Retinal pigment epithelial cell (primary cell): ENCODE data around the gene TBC1D9.
A peak's percentile ranks its signal among the peaks of the same experiment; 100 is the strongest.

Experiments used
- DNase-seq: peaks from one replicate; pipeline ENCODE4 v3.0.0-alpha.2; 2010; ENCODE audit warnings: low read depth
- H3K4me3 ChIP-seq: 2 replicates; pipeline ENCODE4 v1.5.1; 2011; ENCODE audit warnings: mild to moderate bottlenecking, low read length, control low read depth, moderate library complexity
- TF ChIP-seq, protein P1 (sequence below): conservative IDR thresholded peaks from 2 replicates; pipeline ENCODE4 v1.5.1; 2011; ENCODE audit warnings: low read depth, low read length, control low read depth, inconsistent platforms

TBC1D9 gene

GRCh38 chr4:140609548-140610425 lies 146.4 kb downstream of the TBC1D9 start:
- TF ChIP-seq, protein P1, sequence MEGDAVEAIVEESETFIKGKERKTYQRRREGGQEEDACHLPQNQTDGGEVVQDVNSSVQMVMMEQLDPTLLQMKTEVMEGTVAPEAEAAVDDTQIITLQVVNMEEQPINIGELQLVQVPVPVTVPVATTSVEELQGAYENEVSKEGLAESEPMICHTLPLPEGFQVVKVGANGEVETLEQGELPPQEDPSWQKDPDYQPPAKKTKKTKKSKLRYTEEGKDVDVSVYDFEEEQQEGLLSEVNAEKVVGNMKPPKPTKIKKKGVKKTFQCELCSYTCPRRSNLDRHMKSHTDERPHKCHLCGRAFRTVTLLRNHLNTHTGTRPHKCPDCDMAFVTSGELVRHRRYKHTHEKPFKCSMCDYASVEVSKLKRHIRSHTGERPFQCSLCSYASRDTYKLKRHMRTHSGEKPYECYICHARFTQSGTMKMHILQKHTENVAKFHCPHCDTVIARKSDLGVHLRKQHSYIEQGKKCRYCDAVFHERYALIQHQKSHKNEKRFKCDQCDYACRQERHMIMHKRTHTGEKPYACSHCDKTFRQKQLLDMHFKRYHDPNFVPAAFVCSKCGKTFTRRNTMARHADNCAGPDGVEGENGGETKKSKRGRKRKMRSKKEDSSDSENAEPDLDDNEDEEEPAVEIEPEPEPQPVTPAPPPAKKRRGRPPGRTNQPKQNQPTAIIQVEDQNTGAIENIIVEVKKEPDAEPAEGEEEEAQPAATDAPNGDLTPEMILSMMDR: peak; percentile 52
- DNase-seq: no peak

DNA sequence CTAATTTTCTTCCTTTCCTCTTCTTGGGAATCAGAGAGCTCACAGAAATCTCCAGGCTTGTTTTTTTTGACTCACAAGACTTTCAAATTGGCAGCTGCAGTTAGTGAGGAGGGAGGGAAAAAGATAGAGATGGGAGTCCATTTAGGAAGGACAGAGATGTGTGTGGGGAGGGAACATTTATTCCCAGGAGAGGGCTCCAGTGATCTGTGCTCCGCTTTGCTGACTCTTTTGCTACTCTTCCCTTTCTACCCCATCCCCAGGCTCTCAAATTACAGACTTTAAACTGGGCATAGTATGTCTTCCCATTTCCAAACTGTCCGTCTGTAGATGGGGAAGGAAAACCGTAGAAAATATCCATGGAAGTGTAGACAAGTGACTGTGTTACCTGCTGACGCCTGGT lies 148.3 kb downstream of the TBC1D9 start:
- DNase-seq: no peak

More at GRCh38 chr4:140609548-140610425, 146.4 kb downstream of the TBC1D9 start:
- no peak overlapping the region for H3K4me3 ChIP-seq

GRCh38 chr4:140604544-140604943 lies 151.6 kb downstream of the TBC1D9 start:
- no peak for DNase-seq
- TF ChIP-seq, protein P1: no peak
- H3K4me3 ChIP-seq: no peak overlapping the region

More for the DNA sequence above, 148.3 kb downstream of the TBC1D9 start:
- TF ChIP-seq, protein P1: no peak
- no peak overlapping the region for H3K4me3 ChIP-seq

- no peak overlapping the region for H3K4me3 ChIP-seq
- DNase-seq: no peak
- TF ChIP-seq, protein P1: no peak
These were observed 152.9 kb downstream of the TBC1D9 start for GRCh38 chr4:140603286-140603685.

DNA sequence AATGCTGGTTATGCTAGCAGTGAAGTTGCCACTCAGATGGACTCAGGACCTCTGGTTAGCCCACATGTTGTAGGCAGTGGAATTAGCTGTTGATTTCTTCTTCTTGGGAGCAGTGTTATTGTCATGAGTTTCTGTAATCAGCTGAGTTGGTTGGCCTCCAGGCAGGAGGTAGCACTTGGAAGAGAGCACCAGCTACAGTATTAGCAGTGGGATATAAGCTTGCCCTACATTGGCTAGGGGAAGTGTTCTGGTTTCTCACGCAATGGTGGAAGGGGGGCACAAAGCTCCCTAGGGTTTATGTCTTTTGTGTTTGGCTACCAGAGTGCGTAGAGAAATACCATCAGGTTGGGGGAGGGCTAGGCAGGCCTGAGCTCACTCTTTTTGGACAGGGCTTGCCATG lies 153.5 kb downstream of the TBC1D9 start:
- TF ChIP-seq, protein P1: no peak
- DNase-seq: no peak
- no peak overlapping the region for H3K4me3 ChIP-seq

GRCh38 chr4:140600408-140600807 lies 155.8 kb downstream of the TBC1D9 start:
- DNase-seq: no peak
- H3K4me3 ChIP-seq: no peak overlapping the region
- TF ChIP-seq, protein P1: no peak

- TF ChIP-seq, protein P1: peak; percentile 73
- DNase-seq: no peak
- H3K4me3 ChIP-seq: no peak overlapping the region
These were observed 161.1 kb downstream of the TBC1D9 start for GRCh38 chr4:140595065-140595464.
